GM12872 (cell line): ENCODE measurements around the gene EFCAB14.

ENCODE experiments used
- TF ChIP-seq, protein P1 (sequence below): IDR thresholded peaks from 3 replicates; pipeline ENCODE4 v1.5.1; 2011; ENCODE audit warnings: low read depth, mild to moderate bottlenecking, low read length, moderate library complexity; ENCODE audit not compliant: insufficient read depth

Gene EFCAB14

DNA sequence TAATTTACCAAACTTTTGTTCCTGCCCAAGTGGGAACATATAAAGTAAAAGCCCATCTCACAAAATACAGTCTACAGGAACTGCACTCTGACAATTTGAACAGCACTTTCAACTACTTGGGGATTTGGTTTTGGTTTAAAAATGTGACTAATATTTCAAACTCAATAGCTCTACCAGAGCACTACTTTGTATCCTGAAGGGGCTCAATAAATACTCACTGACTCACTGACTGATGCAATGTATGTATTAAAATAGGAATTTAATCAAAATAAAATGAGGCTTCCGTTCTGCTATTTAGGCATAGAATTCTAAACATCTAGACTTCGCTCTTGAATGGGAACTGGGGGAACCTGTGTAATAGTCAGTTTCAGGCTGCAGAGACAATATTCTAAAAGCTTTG lies 21.9 kb downstream of the EFCAB14 start:
- TF ChIP-seq, protein P1, sequence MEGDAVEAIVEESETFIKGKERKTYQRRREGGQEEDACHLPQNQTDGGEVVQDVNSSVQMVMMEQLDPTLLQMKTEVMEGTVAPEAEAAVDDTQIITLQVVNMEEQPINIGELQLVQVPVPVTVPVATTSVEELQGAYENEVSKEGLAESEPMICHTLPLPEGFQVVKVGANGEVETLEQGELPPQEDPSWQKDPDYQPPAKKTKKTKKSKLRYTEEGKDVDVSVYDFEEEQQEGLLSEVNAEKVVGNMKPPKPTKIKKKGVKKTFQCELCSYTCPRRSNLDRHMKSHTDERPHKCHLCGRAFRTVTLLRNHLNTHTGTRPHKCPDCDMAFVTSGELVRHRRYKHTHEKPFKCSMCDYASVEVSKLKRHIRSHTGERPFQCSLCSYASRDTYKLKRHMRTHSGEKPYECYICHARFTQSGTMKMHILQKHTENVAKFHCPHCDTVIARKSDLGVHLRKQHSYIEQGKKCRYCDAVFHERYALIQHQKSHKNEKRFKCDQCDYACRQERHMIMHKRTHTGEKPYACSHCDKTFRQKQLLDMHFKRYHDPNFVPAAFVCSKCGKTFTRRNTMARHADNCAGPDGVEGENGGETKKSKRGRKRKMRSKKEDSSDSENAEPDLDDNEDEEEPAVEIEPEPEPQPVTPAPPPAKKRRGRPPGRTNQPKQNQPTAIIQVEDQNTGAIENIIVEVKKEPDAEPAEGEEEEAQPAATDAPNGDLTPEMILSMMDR = no peak

DNA sequence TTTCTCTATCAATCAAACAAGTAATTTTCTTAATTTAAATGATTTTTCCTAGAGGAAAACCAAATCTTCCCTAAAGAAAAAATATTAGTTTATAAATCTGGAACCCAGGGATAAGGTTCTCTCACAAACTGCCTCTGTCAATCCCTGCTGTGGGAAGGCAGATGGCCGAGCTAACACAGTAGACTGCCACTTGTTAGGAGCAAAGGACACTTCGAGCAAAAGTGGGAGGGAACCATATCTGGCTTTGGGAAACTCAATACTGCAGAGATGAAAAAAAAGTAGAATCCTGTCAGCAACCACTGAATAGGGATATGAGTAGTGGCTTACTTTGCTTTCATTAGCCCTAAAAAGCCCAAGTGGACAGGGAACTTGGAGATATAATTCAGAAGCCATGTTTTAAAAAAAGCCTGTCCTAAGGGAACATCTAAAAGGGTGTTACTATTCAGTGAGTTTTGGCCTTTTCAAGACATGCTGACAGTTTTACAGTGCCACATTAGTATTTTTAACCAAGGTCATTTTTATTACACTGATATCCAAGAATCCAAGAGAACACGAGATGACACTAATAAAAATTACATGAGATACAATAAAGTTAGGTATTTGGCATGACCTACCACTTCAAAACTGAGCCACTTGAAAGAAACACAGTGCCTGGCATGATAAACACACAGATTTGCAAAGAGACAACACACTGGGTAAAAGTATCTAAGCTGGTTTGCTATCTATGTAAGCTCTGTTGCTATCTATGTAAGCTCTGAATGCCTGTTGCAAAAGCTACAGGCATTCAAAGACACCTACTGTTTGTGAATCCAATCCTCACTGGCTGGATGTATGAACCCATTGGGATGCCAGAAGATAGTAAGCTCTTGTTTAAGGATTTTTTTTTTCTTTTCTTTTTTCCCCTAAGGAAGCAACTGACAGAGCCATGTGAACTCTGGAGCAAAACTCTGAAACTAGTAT lies 25.8 kb downstream of the EFCAB14 start:
- TF ChIP-seq, protein P1 = no peak

DNA sequence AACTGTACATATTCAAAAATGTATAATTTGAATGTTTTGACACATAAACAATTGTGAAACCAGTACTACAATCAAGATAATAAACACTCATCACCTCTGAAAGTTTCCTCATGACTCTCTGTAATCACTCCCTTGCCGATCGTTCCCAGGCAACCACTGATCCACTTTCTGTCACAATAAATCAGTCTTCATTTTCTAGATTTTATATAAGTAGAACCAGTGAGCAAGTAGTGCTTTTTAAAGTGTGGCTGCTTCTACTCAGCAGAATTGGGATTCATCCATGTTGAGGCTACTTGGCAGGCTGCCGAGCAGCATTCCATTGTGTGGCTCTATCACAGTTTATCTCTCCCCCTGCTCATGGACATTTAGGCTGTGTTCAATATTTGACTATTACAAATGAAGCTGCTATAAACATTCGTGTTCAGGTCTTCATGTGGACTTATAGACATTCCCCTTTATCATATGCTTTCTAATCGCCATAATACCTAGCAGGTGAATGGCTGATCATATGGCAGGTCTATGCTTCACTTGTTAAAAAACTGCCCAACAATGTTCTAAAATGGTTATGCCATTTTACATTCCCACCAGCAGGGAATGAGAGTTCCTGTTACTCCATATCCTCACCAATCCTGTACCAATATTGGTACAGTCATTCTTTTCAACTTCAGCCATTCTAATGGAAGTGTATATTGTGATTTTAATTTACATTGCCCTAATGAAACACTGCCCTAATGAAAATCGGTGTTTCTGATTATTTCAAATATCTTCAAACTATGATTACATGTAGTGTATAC lies 26.7 kb downstream of the EFCAB14 start:
- TF ChIP-seq, protein P1 = no peak

DNA sequence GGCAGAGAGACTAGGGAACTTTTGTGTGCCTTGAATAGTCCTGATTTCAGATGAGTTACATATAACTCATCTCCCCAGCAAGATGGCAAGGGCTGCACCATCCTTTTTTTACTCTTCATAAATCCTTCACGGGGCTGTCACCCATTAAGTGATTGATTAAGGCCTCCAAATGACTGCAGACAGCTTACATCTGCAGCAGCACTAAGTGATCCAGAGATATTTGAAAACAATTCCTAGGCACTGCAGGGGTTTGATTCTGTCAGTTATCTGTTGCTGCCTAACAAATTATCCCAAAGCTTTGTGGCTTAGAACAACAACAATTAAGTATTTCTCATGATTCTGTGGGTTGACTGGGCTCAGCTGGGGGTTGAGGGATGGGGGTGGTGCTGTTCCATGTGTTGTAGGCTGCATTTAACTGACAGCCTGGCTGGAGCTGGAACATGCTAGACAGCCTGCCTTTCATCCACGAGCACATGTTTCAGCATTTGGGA lies 27.9 kb downstream of the EFCAB14 start:
- TF ChIP-seq, protein P1 = no peak

DNA sequence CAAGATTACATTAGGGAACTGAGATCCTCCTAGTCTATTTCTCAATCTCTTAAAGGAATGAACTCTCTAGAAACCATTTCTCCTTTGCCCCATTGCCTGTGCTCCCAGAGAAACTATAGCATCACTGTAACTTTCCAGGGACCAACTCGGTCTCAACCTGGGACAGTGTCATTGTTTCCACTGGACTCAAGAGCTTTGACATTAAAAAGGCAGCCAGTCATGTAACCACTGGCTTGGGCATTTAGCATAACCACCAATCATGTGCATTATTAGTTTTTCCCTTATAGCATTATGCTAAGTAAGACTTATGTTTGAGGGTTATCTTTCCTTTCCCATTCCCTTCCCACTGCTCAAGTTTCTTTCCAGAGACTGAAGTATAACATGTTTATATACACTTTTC lies 29.0 kb downstream of the EFCAB14 start:
- TF ChIP-seq, protein P1 = no peak

DNA sequence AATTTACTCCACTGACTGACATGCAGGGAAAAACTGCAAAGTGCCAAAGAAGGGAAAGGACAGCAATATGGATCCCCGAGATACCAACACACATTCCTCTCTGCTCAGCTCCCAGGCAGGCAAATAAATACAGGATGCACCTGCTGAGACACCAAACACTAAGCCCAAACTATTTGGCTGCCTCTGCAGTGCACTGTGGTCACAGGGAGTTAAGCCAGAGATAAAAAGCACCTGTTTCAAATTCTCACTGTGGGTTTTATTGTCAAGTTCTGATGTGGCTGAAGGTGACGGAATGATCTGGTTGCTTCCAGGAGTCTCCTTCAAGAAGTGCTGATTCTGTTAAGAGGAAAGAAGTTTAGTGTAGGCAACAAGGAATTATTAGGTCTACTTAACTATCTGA lies 29.6 kb downstream of the EFCAB14 start:
- TF ChIP-seq, protein P1 = no peak

DNA sequence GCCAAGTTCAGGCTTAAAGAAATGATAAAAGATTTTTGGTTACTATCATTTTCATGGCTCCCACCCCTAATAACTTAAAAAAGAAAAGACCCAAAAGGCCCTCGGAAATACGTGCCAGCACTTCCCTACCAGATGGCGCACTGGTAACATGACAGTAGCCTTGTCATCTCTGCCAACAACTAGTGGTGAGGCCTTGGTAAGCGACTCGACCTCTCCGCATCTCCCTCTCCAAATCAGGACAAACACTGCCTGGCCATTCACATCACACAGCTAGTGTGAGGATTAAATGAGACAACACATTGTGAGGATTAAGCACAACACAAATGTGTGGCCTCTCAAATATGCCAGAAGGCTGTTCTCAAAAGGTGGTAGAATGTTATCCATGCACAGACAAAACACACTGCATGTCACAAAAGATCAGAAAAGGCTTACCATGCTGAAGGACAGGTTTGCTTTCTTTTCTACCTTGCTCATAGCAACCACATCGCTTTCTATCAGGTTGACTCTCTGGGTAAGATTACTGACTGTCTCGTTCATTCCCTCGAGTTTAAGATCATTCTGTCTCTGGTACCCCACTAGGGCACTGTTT lies 30.9 kb downstream of the EFCAB14 start:
- TF ChIP-seq, protein P1 = no peak
